K562 (cell line): ENCODE measurements around the gene RSPH9. TPM values are rescaled to one million over a fixed set of nuclear protein-coding genes. Genes with fewer than 3 reads are reported as not detected.

Experiments used
- BCOR ChIP-seq: fragments of 450-650 bp; IDR thresholded peaks from 2 replicates; pipeline ENCODE4 v1.6.1; 2016
- CBX2 ChIP-seq: fragments of 200-600 bp; sonication (generic); IDR thresholded peaks from one replicate; pipeline ENCODE4 v1.6.1; 2012; ENCODE audit warnings: mild to moderate bottlenecking, low read length, inconsistent platforms; ENCODE audit not compliant: insufficient read depth, poor library complexity, severe bottlenecking
- PTRF ChIP-seq: fragments of 450-650 bp; IDR thresholded peaks from 2 replicates; pipeline ENCODE4 v1.6.1; 2016; ENCODE audit warnings: mild to moderate bottlenecking, missing genetic modification characterization, missing compliant biosample characterization
- SREBF1 ChIP-seq: fragments of 150-350 bp; IDR thresholded peaks from 2 replicates; pipeline ENCODE4 v1.6.1; 2014; ENCODE audit warnings: antibody characterized with exemption, low read depth, low read length, borderline replicate concordance
- SREBF2 ChIP-seq: sonication (generic); formaldehyde crosslinking; IDR thresholded peaks from 2 replicates; pipeline ENCODE4 v1.4.0; 2020; ENCODE audit warnings: mild to moderate bottlenecking, missing genetic modification reagents
- ZKSCAN8 ChIP-seq: fragments of 200-800 bp; sonication (Bioruptor generic); IDR thresholded peaks from 2 replicates; pipeline ENCODE4 v1.6.1; 2016; ENCODE audit warnings: missing genetic modification characterization, missing compliant biosample characterization
- ZNF239 ChIP-seq: fragments of 250-450 bp; sonication (Bioruptor Pico); IDR thresholded peaks from 2 replicates; pipeline ENCODE4 v1.4.0; 2020; ENCODE audit warnings: mild to moderate bottlenecking
- ZNF431 ChIP-seq: sonication (generic); formaldehyde crosslinking; IDR thresholded peaks from 2 replicates; pipeline ENCODE4 v1.8.0; 2022; ENCODE audit warnings: mild to moderate bottlenecking, missing genetic modification reagents
- ZNF79 ChIP-seq: fragments of 250-450 bp; sonication (Bioruptor Pico); IDR thresholded peaks from 2 replicates; pipeline ENCODE4 v1.4.0; 2020; ENCODE audit warnings: low read depth, mild to moderate bottlenecking, moderate library complexity
- polyA plus RNA-seq, 8 experiments: library from polyadenylated mRNA; depleted of rRNA in 4 of 8; stranded (reverse) in 5 of 8; unstranded in 3 of 8; fragments of >200 nt; fragmentation: Nextera tagmentation in 2 of 8; fragmentation: Illumina TruSeq in 1 of 8; extraction: Ambion mirVana in 2 of 8; extraction: Trizol in 1 of 8; gene quantifications; 2 replicates each; pipeline versions ENCODE4 v1.2.1 to v1.2.3, GENCODE V29; 2011 to 2014; ENCODE audit warnings: inconsistent platforms in 1 of 8, missing spikeins in 1 of 8
- total RNA-seq, 7 experiments: library from RNA; depleted of rRNA in 6 of 7; stranded (reverse); fragments of >200 nt in 6 of 7; fragmentation: Illumina TruSeq in 2 of 7; extraction: Trizol in 2 of 7; gene quantifications; 2 replicates each; pipeline versions ENCODE4 v1.2.1 to v1.2.3, GENCODE V29; 2011 to 2021; ENCODE audit warnings: low replicate concordance in 1 of 7
- TF ChIP-seq, protein P1 (sequence below): sonication (generic); formaldehyde crosslinking; IDR thresholded peaks from 2 replicates; pipeline ENCODE4 v1.8.0; 2023; ENCODE audit warnings: missing genetic modification reagents, mild to moderate bottlenecking, borderline replicate concordance
- TF ChIP-seq, protein P2 (sequence below): fragments of 250-450 bp; sonication (Bioruptor Pico); IDR thresholded peaks from 2 replicates; pipeline ENCODE4 v1.9.0; 2021; ENCODE audit warnings: mild to moderate bottlenecking, inconsistent platforms
- TF ChIP-seq, protein P3 (sequence below): fragments of 250-450 bp; sonication (Bioruptor Pico); IDR thresholded peaks from 2 replicates; pipeline ENCODE4 v1.4.0; 2020; ENCODE audit warnings: mild to moderate bottlenecking
- TF ChIP-seq, protein P4 (sequence below): fragments of 250-450 bp; sonication (Bioruptor Pico); IDR thresholded peaks from 2 replicates; pipeline ENCODE4 v1.4.0; 2020; ENCODE audit warnings: mild to moderate bottlenecking, moderate library complexity

The RSPH9 gene
- total and polyA plus RNA-seq, 9 of the 15 experiments (the other 6 are each of a cell fraction or from before 2014, with no cell fraction given): 0.05 to 0.60 (median 0.39) TPM; not detected in 6

DNA sequence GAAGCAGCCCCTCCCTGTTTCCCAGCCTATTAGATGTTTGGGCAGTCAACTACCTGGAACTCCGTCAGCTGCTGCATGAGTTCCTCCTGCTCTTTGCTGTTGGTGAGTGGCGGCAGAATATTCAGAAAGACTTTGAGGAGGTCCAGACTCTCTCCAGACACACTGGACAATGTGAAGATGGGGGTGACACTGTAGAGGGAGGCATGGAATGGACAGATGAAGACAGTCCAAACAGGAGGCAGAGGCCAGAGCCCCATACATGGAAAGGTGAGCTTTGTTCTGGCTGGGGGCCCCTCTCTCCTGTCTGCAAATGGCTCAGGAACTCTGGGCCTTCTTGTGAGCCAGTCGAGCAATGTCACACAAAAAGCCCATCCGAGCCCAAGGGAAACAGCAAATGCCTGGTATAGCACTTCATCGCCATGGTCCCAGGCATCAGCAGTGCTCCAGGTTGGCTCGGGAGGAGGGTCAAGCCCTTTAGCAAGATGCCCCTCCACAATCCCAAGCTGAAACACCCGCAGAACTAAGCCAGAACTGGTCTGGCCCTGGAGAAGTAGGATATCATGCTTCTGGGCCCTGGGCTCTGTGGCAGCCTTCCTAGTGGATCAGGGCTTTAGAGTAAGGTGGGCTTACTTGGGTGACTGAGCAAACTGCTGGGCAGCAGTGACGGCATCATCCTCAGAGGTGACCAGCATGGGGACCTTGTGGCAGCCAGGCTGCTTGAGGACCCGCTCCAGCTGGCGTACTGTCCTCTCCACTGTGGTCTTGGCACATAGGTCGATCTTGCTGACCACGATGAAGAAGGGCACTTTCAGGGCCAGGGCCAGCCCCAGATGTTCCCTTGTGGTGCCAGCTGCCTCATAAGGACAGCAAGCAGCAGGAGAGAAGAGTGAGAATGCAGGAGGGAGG, 20.7 kb upstream of the RSPH9 start (continued):
- TF ChIP-seq, protein P1, sequence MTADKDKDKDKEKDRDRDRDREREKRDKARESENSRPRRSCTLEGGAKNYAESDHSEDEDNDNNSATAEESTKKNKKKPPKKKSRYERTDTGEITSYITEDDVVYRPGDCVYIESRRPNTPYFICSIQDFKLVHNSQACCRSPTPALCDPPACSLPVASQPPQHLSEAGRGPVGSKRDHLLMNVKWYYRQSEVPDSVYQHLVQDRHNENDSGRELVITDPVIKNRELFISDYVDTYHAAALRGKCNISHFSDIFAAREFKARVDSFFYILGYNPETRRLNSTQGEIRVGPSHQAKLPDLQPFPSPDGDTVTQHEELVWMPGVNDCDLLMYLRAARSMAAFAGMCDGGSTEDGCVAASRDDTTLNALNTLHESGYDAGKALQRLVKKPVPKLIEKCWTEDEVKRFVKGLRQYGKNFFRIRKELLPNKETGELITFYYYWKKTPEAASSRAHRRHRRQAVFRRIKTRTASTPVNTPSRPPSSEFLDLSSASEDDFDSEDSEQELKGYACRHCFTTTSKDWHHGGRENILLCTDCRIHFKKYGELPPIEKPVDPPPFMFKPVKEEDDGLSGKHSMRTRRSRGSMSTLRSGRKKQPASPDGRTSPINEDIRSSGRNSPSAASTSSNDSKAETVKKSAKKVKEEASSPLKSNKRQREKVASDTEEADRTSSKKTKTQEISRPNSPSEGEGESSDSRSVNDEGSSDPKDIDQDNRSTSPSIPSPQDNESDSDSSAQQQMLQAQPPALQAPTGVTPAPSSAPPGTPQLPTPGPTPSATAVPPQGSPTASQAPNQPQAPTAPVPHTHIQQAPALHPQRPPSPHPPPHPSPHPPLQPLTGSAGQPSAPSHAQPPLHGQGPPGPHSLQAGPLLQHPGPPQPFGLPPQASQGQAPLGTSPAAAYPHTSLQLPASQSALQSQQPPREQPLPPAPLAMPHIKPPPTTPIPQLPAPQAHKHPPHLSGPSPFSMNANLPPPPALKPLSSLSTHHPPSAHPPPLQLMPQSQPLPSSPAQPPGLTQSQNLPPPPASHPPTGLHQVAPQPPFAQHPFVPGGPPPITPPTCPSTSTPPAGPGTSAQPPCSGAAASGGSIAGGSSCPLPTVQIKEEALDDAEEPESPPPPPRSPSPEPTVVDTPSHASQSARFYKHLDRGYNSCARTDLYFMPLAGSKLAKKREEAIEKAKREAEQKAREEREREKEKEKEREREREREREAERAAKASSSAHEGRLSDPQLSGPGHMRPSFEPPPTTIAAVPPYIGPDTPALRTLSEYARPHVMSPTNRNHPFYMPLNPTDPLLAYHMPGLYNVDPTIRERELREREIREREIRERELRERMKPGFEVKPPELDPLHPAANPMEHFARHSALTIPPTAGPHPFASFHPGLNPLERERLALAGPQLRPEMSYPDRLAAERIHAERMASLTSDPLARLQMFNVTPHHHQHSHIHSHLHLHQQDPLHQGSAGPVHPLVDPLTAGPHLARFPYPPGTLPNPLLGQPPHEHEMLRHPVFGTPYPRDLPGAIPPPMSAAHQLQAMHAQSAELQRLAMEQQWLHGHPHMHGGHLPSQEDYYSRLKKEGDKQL (CRISPR knock-in tag): peak; percentile 70; the same call in 1 of the 2 replicates
- TF ChIP-seq, protein P2, sequence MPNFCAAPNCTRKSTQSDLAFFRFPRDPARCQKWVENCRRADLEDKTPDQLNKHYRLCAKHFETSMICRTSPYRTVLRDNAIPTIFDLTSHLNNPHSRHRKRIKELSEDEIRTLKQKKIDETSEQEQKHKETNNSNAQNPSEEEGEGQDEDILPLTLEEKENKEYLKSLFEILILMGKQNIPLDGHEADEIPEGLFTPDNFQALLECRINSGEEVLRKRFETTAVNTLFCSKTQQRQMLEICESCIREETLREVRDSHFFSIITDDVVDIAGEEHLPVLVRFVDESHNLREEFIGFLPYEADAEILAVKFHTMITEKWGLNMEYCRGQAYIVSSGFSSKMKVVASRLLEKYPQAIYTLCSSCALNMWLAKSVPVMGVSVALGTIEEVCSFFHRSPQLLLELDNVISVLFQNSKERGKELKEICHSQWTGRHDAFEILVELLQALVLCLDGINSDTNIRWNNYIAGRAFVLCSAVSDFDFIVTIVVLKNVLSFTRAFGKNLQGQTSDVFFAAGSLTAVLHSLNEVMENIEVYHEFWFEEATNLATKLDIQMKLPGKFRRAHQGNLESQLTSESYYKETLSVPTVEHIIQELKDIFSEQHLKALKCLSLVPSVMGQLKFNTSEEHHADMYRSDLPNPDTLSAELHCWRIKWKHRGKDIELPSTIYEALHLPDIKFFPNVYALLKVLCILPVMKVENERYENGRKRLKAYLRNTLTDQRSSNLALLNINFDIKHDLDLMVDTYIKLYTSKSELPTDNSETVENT (CRISPR knock-in tag): no peak
- TF ChIP-seq ZNF79 (CRISPR knock-in tag) (no peak), BCOR (no peak), ZKSCAN8 (CRISPR knock-in tag) (no peak), SREBF2 (CRISPR knock-in tag) (no peak), PTRF (no peak), ZNF431 (no peak), ZNF239 (CRISPR knock-in tag) (no peak), SREBF1 (no peak), CBX2 (no peak)
- TF ChIP-seq, protein P3, sequence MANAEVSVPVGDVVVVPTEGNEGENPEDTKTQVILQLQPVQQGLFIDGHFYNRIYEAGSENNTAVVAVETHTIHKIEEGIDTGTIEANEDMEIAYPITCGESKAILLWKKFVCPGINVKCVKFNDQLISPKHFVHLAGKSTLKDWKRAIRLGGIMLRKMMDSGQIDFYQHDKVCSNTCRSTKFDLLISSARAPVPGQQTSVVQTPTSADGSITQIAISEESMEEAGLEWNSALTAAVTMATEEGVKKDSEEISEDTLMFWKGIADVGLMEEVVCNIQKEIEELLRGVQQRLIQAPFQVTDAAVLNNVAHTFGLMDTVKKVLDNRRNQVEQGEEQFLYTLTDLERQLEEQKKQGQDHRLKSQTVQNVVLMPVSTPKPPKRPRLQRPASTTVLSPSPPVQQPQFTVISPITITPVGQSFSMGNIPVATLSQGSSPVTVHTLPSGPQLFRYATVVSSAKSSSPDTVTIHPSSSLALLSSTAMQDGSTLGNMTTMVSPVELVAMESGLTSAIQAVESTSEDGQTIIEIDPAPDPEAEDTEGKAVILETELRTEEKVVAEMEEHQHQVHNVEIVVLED (CRISPR knock-in tag): no peak
- TF ChIP-seq, protein P4, sequence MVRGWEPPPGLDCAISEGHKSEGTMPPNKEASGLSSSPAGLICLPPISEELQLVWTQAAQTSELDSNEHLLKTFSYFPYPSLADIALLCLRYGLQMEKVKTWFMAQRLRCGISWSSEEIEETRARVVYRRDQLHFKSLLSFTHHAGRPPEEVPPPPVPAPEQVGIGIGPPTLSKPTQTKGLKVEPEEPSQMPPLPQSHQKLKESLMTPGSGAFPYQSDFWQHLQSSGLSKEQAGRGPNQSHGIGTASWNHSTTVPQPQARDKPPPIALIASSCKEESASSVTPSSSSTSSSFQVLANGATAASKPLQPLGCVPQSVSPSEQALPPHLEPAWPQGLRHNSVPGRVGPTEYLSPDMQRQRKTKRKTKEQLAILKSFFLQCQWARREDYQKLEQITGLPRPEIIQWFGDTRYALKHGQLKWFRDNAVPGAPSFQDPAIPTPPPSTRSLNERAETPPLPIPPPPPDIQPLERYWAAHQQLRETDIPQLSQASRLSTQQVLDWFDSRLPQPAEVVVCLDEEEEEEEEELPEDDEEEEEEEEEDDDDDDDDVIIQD: no peak
